Right lobe of liver (tissue), 6 donors: Measurements from ENCODE around the gene HGFAC. TPM values are rescaled to one million over a fixed set of nuclear protein-coding genes. Genes with fewer than 3 reads are reported as not detected.
A peak's percentile ranks its signal among the peaks of the same experiment; 100 is the strongest.

ENCODE experiments used
- ATAC-seq, 4 donors: fragments of 200-7000 bp; cut with Tn5 transposase; one replicate each; pipeline ENCODE4 v1.9.1; 2020; ENCODE audit warnings: mild to moderate bottlenecking in 4 of 4, moderate library complexity in 4 of 4
- DNase-seq, 3 donors: peaks; one replicate each; pipeline ENCODE4 v3.0.0-alpha.2; 2020
- H3K27ac ChIP-seq, 3 donors: fragments of 200-600 bp; one replicate each; pipeline ENCODE4 v1.8.0; 2022
- H3K27me3 ChIP-seq, 2 donors: fragments of 200-600 bp; one replicate each; pipeline ENCODE4 v1.8.0; 2022
- H3K36me3 ChIP-seq, 4 donors: fragments of 200-600 bp; sonication (generic) in 1 of 4; one replicate each; pipeline versions ENCODE4 v1.5.1 to v1.8.0; 2017 to 2022; ENCODE audit warnings: control low read depth in 1 of 4
- H3K4me1 ChIP-seq, 4 donors: fragments of 200-600 bp; sonication (generic) in 1 of 4; one replicate each; pipeline versions ENCODE4 v1.5.1 to v1.8.0; 2017 to 2022; ENCODE audit warnings: control low read depth in 1 of 4
- H3K4me3 ChIP-seq, 3 donors: fragments of 200-600 bp; one replicate each; pipeline ENCODE4 v1.8.0; 2022
- H3K9me3 ChIP-seq, 4 donors: fragments of 200-600 bp; sonication (generic) in 1 of 4; one replicate each; pipeline versions ENCODE4 v1.5.1 to v1.8.0; 2017 to 2022; ENCODE audit warnings: control low read depth in 1 of 4
- POLR2A ChIP-seq: fragments of 450-650 bp; IDR thresholded peaks from one replicate; pipeline ENCODE4 v1.6.1; 2017; ENCODE audit warnings: antibody characterized with exemption, mild to moderate bottlenecking
- WGBS: methylation state at CpG from one replicate; pipeline ENCODE4 v1.1.6; 2018; ENCODE audit warnings: low coverage, low lambda C conversion rate; ENCODE audit not compliant: insufficient coverage; ENCODE audit errors: missing lambda C conversion rate; 5-methylcytosine and 5-hydroxymethylcytosine counted together
- intact Hi-C, 2 donors: fragments of 100-400 bp; cut with DNase I; formaldehyde crosslinking; loops; one replicate each; pipeline versions ENCODE4 v1.11.2 to v1.14.1; 2022
- total RNA-seq, 6 experiments: library from RNA; depleted of rRNA in 2 of 6; stranded (reverse); fragments of >200 nt in 2 of 6; fragmentation: NEBNext Ultra II Directional in 3 of 6; extraction: Animal tissue kit (Norgen Biotek cat#: 25700) in 3 of 6; gene quantifications; one replicate each; pipeline versions ENCODE4 v1.1.0 to v1.2.4, GENCODE V29; 2016 to 2023
- TF ChIP-seq, protein P1 (sequence below), 4 donors: fragments of 200-600 bp in 3 of 4; fragments of 450-650 bp in 1 of 4; IDR thresholded peaks; one replicate each; pipeline versions ENCODE4 v1.5.1 to v1.8.0; 2016 to 2022; ENCODE audit warnings: antibody characterized with exemption in 4 of 4, mild to moderate bottlenecking in 2 of 4
- donor health status: DM: no; HTN: yes; CAD: no.
- donor health status: DM: no; HTN: no; CAD: no.
- donor health status: DM: no; HTN: no; CAD: no.
- donor health status: DM: no; HTN: yes; CAD: no.
- donor health status: DM: no; HTN: yes; CAD: no.

The HGFAC gene
- total RNA-seq, 6 experiments from 2014 or later, result 73.9 to 176 (median 140) TPM

GRCh38 chr4:3495204-3495975 is 53.6 kb downstream of the HGFAC start:
- H3K27ac ChIP-seq, result no peak overlapping the region
- no CpG with 5 or more reads among the region's 28 CpGs for WGBS

GRCh38 chr4:3496021-3496420 is 54.3 kb downstream of the HGFAC start:
- Histone ChIP-seq H3K36me3 (no peaks in the 10 kb centered on the region), H3K4me3 (no peak overlapping the region), H3K27ac (no peak overlapping the region), H3K4me1 (no peaks in the 10 kb centered on the region), H3K9me3 (no peaks in the 10 kb centered on the region), H3K27me3 (no peaks in the 10 kb centered on the region)
- ATAC-seq, result no peak
- DNase-seq, result no peak
- TF ChIP-seq, protein P1, sequence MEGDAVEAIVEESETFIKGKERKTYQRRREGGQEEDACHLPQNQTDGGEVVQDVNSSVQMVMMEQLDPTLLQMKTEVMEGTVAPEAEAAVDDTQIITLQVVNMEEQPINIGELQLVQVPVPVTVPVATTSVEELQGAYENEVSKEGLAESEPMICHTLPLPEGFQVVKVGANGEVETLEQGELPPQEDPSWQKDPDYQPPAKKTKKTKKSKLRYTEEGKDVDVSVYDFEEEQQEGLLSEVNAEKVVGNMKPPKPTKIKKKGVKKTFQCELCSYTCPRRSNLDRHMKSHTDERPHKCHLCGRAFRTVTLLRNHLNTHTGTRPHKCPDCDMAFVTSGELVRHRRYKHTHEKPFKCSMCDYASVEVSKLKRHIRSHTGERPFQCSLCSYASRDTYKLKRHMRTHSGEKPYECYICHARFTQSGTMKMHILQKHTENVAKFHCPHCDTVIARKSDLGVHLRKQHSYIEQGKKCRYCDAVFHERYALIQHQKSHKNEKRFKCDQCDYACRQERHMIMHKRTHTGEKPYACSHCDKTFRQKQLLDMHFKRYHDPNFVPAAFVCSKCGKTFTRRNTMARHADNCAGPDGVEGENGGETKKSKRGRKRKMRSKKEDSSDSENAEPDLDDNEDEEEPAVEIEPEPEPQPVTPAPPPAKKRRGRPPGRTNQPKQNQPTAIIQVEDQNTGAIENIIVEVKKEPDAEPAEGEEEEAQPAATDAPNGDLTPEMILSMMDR (IDR thresholded peaks at IDR 0.05), result no peak
- no peak for TF ChIP-seq POLR2A
- intact Hi-C loops, result no loop called here
- WGBS, result no CpG with 5 or more reads among the region's 14 CpGs

More at GRCh38 chr4:3495204-3495975, 53.6 kb downstream of the HGFAC start:
- intact Hi-C loops, result no loop called here
- Histone ChIP-seq H3K4me1 (no peaks in the 10 kb centered on the region), H3K36me3 (no peaks in the 10 kb centered on the region), H3K27me3 (no peaks in the 10 kb centered on the region), H3K4me3 (no peak overlapping the region), H3K9me3 (no peaks in the 10 kb centered on the region)
- TF ChIP-seq, protein P1 (IDR thresholded peaks at IDR 0.05), result no peak
- no peak for TF ChIP-seq POLR2A
- ATAC-seq (no peak), DNase-seq (no peak)

DNA sequence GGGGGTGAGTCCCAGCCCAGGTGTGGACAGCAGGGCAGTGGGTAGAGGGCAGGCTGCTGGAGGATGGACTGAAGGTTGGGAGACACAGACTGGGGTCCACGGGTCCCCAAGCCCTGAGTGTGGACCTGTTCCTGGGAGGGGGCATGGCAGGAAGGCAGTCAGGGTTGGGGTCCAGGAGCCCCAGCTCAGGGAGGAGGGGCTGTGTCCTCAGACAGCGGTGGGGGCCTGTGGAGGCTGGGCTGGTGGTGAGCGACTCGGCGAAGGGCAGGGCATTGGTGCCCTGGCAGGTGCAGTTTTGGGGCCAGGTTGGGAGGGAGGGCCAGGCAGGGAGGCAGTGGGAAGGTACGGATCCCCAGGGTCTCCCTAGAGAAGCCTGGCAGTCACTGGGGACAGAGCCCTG is 55.3 kb downstream of the HGFAC start:
- ATAC-seq (no peak), DNase-seq (no peak)
- Histone ChIP-seq H3K4me3 (no peak overlapping the region), H3K4me1 (no peaks in the 10 kb centered on the region), H3K27ac (no peak overlapping the region), H3K9me3 (no peaks in the 10 kb centered on the region), H3K27me3 (no peaks in the 10 kb centered on the region), H3K36me3 (no peaks in the 10 kb centered on the region)
- WGBS, result no CpG with 5 or more reads among the region's 6 CpGs
- TF ChIP-seq, protein P1 (IDR thresholded peaks at IDR 0.05), result no peak
- intact Hi-C loops, result no loop called here

- TF ChIP-seq, protein P1 (IDR thresholded peaks at IDR 0.05), result no peak
- TF ChIP-seq POLR2A, result no peak
- Histone ChIP-seq H3K4me1 (no peaks in the 10 kb centered on the region), H3K27me3 (no peaks in the 10 kb centered on the region), H3K27ac (no peak overlapping the region), H3K9me3 (no peaks in the 10 kb centered on the region), H3K36me3 (no peaks in the 10 kb centered on the region), H3K4me3 (no peak overlapping the region)
- 90% methylated on average over 2 of the region's 24 CpGs for WGBS
- ATAC-seq (peak in 2 of 4 donors; percentile 1 to 13), DNase-seq (no peak)
- intact Hi-C loops, result no loop called here
Observed at GRCh38 chr4:3497523-3498389, 56.0 kb downstream of the HGFAC start.
